AG04449 (cell line): Measurements from ENCODE around the gene RARB.

Experiments
- CTCF ChIA-PET: fragments of 350-600 bp; formaldehyde crosslinking; extraction: SDS; loops from one replicate; lab custom pipeline; 2021; ENCODE audit warnings: antibody characterized with exemption; lab: Yijun Ruan, JAX
- POLR2A ChIA-PET: fragments of 400-600, 350-600 bp; formaldehyde crosslinking; extraction: SDS; loops from one replicate; lab custom pipeline; 2020; ENCODE audit warnings: antibody characterized with exemption, inconsistent platforms; lab: Yijun Ruan, JAX
- DNase-seq: peaks from one replicate; pipeline ENCODE4 v3.0.0-alpha.2; 2010; ENCODE audit warnings: low read depth, low spot score
- H3K4me3 ChIP-seq: 2 replicates; pipeline ENCODE4 v1.5.1; 2011; ENCODE audit warnings: low read depth, mild to moderate bottlenecking, control low read depth, low read length
- TF ChIP-seq, protein P1 (sequence below): IDR thresholded peaks from one replicate; pipeline ENCODE4 v1.5.1; 2011; ENCODE audit warnings: mild to moderate bottlenecking, moderate library complexity, low read length, control low read depth, inconsistent platforms; ENCODE audit not compliant: insufficient read depth; ENCODE audit errors: missing control alignments

Gene RARB

DNA sequence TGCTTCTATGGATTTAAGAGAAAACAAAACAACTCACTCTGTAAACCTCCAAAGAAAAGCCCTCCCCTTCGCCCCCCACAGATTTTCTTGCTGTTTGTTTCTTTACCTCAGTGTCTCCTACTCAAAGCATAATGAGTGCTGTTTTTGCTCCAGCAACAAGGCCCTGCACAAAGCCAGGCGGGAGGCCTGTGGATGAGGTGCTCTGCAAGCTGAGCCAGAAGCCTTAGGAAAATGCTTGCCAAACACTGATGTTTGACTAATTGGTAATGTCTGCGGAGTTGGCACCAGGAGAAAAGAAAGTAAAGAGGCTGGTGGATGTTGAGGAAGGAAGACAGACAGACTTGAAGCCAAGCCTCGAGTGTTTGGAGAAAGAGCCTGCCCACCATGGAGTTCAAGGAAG lies 99.7 kb downstream of the RARB start:
- POLR2A ChIA-PET: no interaction called here
- CTCF ChIA-PET: no interaction called here
- DNase-seq: no peak
- TF ChIP-seq, protein P1, sequence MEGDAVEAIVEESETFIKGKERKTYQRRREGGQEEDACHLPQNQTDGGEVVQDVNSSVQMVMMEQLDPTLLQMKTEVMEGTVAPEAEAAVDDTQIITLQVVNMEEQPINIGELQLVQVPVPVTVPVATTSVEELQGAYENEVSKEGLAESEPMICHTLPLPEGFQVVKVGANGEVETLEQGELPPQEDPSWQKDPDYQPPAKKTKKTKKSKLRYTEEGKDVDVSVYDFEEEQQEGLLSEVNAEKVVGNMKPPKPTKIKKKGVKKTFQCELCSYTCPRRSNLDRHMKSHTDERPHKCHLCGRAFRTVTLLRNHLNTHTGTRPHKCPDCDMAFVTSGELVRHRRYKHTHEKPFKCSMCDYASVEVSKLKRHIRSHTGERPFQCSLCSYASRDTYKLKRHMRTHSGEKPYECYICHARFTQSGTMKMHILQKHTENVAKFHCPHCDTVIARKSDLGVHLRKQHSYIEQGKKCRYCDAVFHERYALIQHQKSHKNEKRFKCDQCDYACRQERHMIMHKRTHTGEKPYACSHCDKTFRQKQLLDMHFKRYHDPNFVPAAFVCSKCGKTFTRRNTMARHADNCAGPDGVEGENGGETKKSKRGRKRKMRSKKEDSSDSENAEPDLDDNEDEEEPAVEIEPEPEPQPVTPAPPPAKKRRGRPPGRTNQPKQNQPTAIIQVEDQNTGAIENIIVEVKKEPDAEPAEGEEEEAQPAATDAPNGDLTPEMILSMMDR: no peak
- no peak overlapping the region for H3K4me3 ChIP-seq

DNA sequence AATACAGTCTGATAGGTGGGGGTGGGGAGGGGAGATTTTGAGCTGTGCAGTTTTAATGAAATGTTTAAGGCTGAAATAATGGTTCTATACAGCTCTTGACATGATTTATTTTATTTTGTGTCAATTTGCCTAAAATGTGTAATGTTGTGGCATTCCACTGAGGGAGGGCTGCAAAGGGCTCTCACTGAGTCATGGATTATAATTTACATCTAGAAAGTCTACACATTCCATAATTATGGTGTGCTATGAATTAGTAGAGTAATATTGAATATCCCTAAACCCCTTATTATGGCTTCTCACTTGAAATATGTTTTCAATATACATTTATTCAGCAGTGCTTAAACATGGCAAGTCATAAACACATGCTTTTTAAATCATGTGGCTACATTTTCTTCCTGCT lies 103.9 kb downstream of the RARB start:
- DNase-seq: no peak
- TF ChIP-seq, protein P1: no peak
- ChIA-PET CTCF (interaction anchor here (0.7 to 2.6 kb wide), 4 partner anchors 9 to 22 kb away, joined by 3 to 10 read pairs (median 4); no protein-coding TSS in a partner anchor), POLR2A (no interaction called here)
- H3K4me3 ChIP-seq: no peak overlapping the region

DNA sequence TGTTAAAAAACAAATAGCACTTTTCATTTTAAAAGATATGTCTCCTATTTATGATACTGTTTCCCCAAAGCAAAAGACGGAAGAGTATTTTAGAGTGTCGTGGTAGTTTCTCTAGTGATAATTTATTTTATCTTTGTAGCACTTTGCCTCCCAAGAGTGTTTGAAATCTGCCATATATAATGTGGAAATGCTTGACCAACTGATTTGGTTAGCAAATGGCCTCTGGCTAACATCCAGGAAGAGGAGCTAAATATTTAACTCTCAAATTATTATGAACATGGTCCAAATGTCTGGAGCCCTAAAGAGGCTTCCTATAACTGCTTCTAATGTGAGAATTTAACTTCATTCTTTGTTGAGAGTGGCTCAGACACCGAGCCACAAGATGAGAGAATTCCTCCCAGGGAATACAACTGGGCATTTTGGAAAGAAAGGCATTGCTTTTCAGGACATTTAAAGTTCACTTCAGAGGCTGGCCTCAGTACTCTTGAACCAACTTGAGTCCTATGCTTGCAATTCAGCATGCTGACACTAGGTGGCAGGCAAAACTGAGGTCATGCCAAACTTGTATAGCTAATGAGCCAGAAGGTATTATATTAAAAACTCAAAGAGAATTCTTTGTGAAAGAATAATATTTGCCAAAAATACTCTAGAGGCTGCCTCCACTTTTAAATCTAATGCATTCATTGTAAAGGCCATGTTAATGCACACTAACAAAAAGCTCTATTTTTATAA lies 104.5 kb downstream of the RARB start:
- TF ChIP-seq, protein P1: peak; percentile 20
- DNase-seq: no peak
- H3K4me3 ChIP-seq: no peak overlapping the region
- POLR2A ChIA-PET: no interaction called here
- CTCF ChIA-PET: interaction anchor here (0.7 to 2.6 kb wide), 7 partner anchors 9 to 61 kb away, joined by 3 to 10 read pairs (median 4); no protein-coding TSS in a partner anchor

DNA sequence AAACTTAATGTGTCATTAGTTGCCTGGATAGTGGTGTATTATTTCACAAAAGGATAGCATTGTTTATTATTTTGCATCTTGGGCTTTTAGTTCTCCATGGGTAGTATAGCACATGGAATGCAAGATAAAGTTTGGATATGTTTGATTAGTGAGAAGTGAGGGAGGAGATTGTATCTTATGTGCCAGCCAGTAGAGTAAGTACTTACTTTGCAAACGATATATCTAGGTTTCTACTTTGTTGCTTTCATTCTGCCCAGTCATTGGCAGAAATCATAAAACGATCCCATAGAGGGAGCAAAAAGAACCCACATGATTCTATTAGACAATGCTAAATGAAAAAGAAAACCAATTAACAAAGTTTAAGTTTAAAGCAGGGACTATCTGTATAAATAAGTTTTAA lies 105.3 kb downstream of the RARB start:
- ChIA-PET POLR2A (no interaction called here), CTCF (interaction anchor here (0.9 to 2.6 kb wide), 6 partner anchors 8 to 60 kb away, joined by 3 to 10 read pairs (median 4); no protein-coding TSS in a partner anchor)
- DNase-seq: no peak
- TF ChIP-seq, protein P1: no peak
- H3K4me3 ChIP-seq: no peak overlapping the region

DNA sequence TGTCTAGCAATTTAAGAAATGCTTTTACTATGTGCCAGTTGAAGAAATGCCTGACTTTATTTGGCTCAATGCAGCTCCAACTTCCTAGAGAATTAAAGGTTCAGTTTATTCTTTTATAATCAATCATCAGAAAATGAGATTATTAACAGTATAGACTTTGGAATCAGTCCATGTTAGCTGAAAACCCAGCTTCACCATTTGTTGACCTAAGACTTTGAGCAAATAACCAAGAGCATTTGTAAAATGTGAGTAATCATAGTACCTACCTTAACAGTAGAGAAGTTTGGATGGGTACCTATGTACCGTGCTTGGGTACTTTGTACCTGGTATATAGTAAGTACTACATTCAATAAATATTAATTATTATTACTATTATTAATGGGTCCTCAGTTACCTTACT lies 105.9 kb downstream of the RARB start:
- CTCF ChIA-PET: interaction anchor here (2.6 kb wide), 1 partner anchor 10 kb away, joined by 10 read pairs; no protein-coding TSS in a partner anchor
- no peak overlapping the region for H3K4me3 ChIP-seq
- POLR2A ChIA-PET: no interaction called here
- DNase-seq: no peak
- TF ChIP-seq, protein P1: no peak

DNA sequence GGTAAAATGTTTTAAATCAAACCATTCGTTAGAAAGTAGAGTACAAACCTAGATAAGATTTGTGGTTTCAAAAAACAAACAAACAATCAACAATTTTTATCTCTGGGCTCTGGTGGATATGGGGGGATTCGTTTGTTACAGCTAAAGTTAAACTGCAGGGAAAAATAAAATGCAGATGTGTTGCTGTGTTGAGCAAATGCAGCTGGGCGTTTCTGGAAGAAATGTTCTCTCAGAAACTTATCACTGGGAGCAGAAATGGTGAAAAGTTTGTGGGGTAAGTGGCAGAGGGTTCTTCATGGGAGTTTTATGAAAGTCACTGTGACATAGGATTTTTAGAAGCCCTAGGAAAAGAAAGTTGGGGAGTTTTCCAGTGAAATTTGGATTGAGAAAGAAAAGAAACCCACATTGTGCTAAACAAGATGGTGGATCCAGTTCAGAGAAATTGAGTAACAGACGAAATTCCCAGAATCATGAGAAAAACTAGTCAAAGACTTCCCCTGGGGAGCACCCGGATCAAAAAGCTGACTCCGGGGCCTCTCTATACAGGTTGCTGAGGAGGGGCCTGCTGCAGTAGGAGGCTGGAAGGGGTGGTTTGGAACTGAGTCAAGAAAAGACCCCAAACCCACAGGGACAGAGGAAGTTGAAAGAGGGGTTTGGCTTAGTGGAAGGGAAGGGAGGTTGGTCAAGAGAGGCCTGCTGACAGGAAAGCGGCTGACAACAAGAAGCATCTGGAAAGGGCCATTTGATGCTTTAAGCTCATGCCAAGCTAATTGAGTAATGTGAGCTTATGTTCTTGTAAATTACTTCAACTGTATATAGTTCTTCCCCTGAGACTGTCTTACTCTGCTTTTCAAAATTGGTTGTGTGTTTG lies 108.7 kb downstream of the RARB start:
- ChIA-PET POLR2A (no interaction called here), CTCF (no interaction called here)
- no peak overlapping the region for H3K4me3 ChIP-seq
- no peak for DNase-seq
- TF ChIP-seq, protein P1: no peak
